GM21723 (cell line): ENCODE results near the gene ZNF728.
"Not testable (repeated sequence)": the region's sequence is repeated elsewhere in the genome, so short reads cannot be mapped to it uniquely, and the experiment has no call there.

Experiments used
- ATAC-seq: cut with Tn5 transposase; IDR thresholded peaks from one replicate; pipeline ENCODE4 v1.9.1; 2021; ENCODE audit warnings: mild to moderate bottlenecking, moderate library complexity; ENCODE audit not compliant: unreplicated experiment

ZNF728 gene

GRCh38 chr19:23002690-23003422, at the start of gene ZNF728:
Gene ZNF728 (minus strand): TSS chr19:23003176. CDS start chr19:23003030, 146 bp downstream.
- ATAC-seq = no peak

DNA sequence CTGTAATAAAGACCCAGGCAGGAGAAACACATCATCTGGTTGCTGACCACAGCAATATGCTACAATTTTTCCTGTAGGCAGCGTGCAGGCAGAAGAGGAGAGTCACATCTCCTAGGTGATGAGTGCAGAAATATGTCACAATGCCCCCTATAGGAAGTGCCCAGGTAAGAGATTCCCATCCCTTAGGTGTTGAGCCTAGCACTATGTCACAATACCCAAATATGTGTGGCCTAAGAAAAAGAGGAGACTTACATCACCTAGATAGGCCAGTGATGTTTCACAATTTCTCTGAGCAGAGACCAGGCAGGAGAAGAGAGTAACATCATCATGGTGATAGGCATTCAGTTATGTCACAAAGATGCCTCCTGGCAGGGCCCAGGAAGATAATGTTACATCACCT, 49.4 kb upstream of the ZNF728 start:
- no peak for ATAC-seq

- no peak for ATAC-seq
Observed at GRCh38 chr19:23049256-23049655, 46.3 kb upstream of the ZNF728 start.

- ATAC-seq = no peak
Observed at GRCh38 chr19:23046743-23047142, 43.8 kb upstream of the ZNF728 start.

DNA sequence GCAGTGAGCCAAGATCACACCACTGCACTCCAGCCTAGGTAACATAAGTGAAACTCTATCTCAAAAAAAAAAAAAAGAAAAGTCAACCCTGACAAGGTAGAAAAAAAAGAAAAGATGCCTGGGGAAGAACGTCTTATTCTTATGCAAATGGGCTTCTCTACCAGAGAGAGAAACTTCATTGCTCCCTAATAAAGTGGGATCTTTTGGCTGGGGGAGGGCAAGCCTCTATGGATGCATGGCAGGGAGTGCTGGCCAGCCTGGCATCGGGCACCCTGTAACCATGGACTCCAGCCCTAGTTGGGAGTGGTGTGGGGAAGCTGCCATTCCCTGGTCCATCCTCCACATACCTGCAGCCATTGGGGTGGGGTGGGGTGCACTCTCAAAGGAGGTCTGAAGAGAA, 30.7 kb upstream of the ZNF728 start:
- no peak for ATAC-seq

DNA sequence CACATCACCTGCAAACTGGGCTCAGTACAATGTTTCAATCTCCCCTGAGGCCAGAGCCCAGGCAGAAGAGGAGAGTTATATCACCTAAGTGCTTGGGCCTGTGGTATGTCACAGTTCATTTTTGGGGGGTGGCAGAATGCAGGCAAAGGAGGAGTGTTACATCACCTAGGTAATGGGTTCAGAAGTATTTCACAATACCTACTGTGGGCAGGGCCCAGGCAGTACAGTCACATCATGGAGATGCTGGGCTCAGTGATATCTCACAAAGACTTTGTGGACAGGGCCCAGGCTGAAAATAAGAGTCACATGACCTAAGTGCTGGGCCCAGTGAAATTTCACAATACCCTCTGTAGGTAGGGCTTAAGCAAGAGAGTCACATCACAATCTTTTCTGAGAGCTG, 12.7 kb upstream of the ZNF728 start:
- no peak for ATAC-seq

DNA sequence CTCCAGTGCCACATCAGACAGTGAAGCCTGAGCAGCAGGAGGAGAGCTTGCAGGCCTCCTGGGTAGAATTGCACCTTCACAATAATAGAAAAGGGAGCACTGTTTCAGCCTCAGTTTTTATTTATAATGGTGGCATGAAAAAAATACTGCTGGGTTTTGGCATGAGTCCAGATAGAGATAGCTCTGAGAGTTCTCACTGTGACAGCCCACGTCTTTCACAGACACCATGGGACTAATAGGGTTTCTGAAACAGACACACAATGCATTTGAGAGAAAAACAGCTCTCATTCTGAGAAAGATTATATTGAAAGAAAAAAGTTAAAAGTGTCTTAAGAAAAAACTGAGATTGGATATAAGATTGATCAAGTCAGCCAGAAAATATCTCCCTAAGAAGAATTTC, 8.0 kb downstream of the ZNF728 start:
- not testable (repeated sequence) for ATAC-seq

DNA sequence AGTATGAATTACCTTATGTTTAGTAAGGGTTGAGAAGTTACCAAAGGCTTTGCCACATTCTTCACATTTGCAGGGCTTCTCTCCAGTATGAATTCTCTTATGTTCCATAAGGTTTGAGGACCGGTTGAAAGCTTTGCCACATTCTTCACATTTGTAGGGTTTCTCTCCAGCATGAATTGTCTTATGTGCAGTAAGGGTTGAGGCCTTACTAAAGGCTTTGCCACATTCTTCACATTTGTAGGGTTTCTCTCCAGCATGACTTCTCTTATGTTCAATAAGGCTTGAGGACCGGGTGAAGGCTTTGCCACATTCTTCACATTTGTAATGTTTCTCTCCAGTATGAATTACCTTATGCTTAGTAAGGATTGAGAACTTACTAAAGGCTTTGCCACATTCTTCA, 26.7 kb downstream of the ZNF728 start:
- no peak for ATAC-seq

- ATAC-seq = not testable (repeated sequence)
Observed at GRCh38 chr19:22975546-22976136, 27.3 kb downstream of the ZNF728 start.

- no peak for ATAC-seq
Observed at GRCh38 chr19:22945560-22945959, 57.4 kb downstream of the ZNF728 start.

DNA sequence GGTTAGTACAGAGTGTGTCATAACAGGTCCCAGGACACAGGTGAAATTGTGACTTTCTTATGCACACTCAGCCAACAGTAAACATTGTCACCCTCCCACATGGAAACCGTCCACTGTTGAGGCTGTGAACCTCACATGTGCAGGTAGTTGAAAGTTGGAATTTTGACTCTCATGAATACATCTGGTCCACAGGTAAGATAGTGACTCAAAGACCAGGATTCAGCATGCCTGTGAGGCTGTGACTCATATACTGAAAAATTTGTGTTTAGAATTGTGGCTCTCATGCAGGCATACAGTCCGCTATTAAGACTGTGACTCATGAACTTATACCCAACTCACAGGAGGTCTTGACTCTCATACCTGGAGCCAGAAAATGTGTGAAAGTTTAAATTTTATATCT, 67.8 kb downstream of the ZNF728 start:
- no peak for ATAC-seq

- ATAC-seq = not testable (repeated sequence)
Observed at GRCh38 chr19:22927576-22927975, 75.4 kb downstream of the ZNF728 start.

- not testable (repeated sequence) for ATAC-seq
Observed at GRCh38 chr19:22925181-22925580, 77.8 kb downstream of the ZNF728 start.
